OCI-LY7 (cell line): Measurements from ENCODE around the gene MACROH2A1. TPM values are rescaled to one million over a fixed set of nuclear protein-coding genes. Genes with fewer than 3 reads are reported as not detected.

Experiments used
- BruUV-seq: library from RNA; stranded (reverse); fragments of 400-500 nt; replicated peaks from 2 replicates; lab custom pipeline; 2021; lab: Mats Ljungman, UMichigan
- CTCF ChIA-PET: fragments of 300-600 bp; sonication (Branson Sonifier 250); formaldehyde crosslinking; loops from one replicate; lab custom pipeline; 2022; ENCODE audit warnings: antibody characterized with exemption; ENCODE audit not compliant: unreplicated experiment; lab: Charles Lee
- POLR2A ChIA-PET: fragments of 300-600 bp; sonication (Branson Sonifier 250); formaldehyde crosslinking; loops from one replicate; lab custom pipeline; 2022; ENCODE audit warnings: antibody characterized with exemption; lab: Charles Lee
- DNase-seq: peaks from one replicate; pipeline ENCODE4 v3.0.0-alpha.2; 2015; ENCODE audit warnings: low spot score
- H2AFZ ChIP-seq: fragments of 200-600 bp; sonication (generic), shearing (Covaris generic); 2 replicates; pipeline ENCODE4 v1.6.1; 2014; ENCODE audit warnings: mild to moderate bottlenecking, antibody characterized with exemption, low read length, moderate library complexity
- H3K27ac ChIP-seq: fragments of 200-600 bp; sonication (generic); 2 replicates; pipeline ENCODE4 v1.5.1; 2014; ENCODE audit warnings: mixed run types, low read depth, mild to moderate bottlenecking, moderate library complexity, low read length, inconsistent platforms; ENCODE audit not compliant: poor library complexity, severe bottlenecking
- H3K36me3 ChIP-seq: fragments of 200-600 bp; sonication (generic); 2 replicates; pipeline ENCODE4 v1.6.1; 2014; ENCODE audit warnings: mild to moderate bottlenecking, antibody characterized with exemption, low read length, moderate library complexity, mixed read lengths; ENCODE audit not compliant: insufficient read depth
- H3K4me1 ChIP-seq: fragments of 200-600 bp; sonication (generic); 2 replicates; pipeline ENCODE4 v1.5.1; 2014; ENCODE audit warnings: mild to moderate bottlenecking, low read length; ENCODE audit not compliant: insufficient read depth, poor library complexity, severe bottlenecking
- H3K4me2 ChIP-seq: fragments of 200-600 bp; sonication (generic); 2 replicates; pipeline ENCODE4 v1.6.1; 2014; ENCODE audit warnings: mild to moderate bottlenecking, low read length
- H3K4me3 ChIP-seq: fragments of 200-600 bp; sonication (generic); 2 replicates; pipeline ENCODE4 v1.5.1; 2014; ENCODE audit warnings: mild to moderate bottlenecking, low read depth, low read length; ENCODE audit not compliant: poor library complexity, severe bottlenecking
- H3K79me2 ChIP-seq: fragments of 200-600 bp; sonication (generic); 2 replicates; pipeline ENCODE4 v1.6.1; 2016; ENCODE audit warnings: low read depth, mild to moderate bottlenecking, low read length, moderate library complexity, mixed read lengths; ENCODE audit not compliant: insufficient read depth
- H3K9me2 ChIP-seq: fragments of 200-600 bp; sonication (generic); 2 replicates; pipeline ENCODE4 v1.6.1; 2016; ENCODE audit warnings: mild to moderate bottlenecking, low read length, mixed read lengths; ENCODE audit not compliant: insufficient read depth
- H3K9me3 ChIP-seq: fragments of 200-600 bp; sonication (generic); 2 replicates; pipeline ENCODE4 v1.6.1; 2014; ENCODE audit warnings: mild to moderate bottlenecking, mixed run types, low read length, mixed read lengths
- H4K20me1 ChIP-seq: fragments of 200-600 bp; sonication (generic); 2 replicates; pipeline ENCODE4 v1.6.1; 2014; ENCODE audit warnings: mild to moderate bottlenecking, antibody characterized with exemption, low read length, moderate library complexity, mixed read lengths; ENCODE audit not compliant: insufficient read depth
- EZH2phosphoT487 ChIP-seq: fragments of 200-600 bp; sonication (generic); IDR thresholded peaks from 2 replicates; pipeline ENCODE4 v1.6.1; 2018; ENCODE audit warnings: low read depth, borderline replicate concordance, mild to moderate bottlenecking, mixed run types, antibody characterized with exemption, low read length, moderate library complexity, mixed read lengths
- intact Hi-C: fragments of 100-400 bp; cut with micrococcal nuclease; formaldehyde crosslinking; loops from one replicate; pipeline ENCODE4 v1.10.0; 2022; ENCODE audit not compliant: unreplicated experiment
- total RNA-seq, 2 experiments: library from RNA; depleted of rRNA in 1 of 2; stranded (reverse); fragments of >200 nt in 1 of 2; shearing (Covaris generic) in 1 of 2; gene quantifications; 2 replicates each; pipeline ENCODE4 v1.2.3, GENCODE V29; 2014 to 2022
- TF ChIP-seq, protein P1 (sequence below): fragments of 200-600 bp; sonication (generic); conservative IDR thresholded peaks from 2 replicates; pipeline ENCODE4 v1.5.1; 2014; ENCODE audit warnings: mild to moderate bottlenecking, antibody characterized with exemption, low read length, moderate library complexity, mixed read lengths

MACROH2A1 gene
- total RNA-seq, 2 experiments from 2014 or later: 271 to 356 TPM

- H3K9me2 ChIP-seq: no peaks in the 10 kb centered on the region
- POLR2A ChIA-PET: no interaction called here
- H3K4me2 ChIP-seq: no peak overlapping the region
- H4K20me1 ChIP-seq: no peaks in the 10 kb centered on the region
- BruUV-seq: no TSS peak
- no peaks in the 10 kb centered on the region for H3K36me3 ChIP-seq
- no peak overlapping the region for H3K27ac ChIP-seq
- H3K9me3 ChIP-seq: no peaks in the 10 kb centered on the region
- intact Hi-C loops: no loop called here
- H2AFZ ChIP-seq: no peak overlapping the region
- peaks cover 12% of the 10 kb centered on the region for H3K4me1 ChIP-seq
- TF ChIP-seq, protein P1, sequence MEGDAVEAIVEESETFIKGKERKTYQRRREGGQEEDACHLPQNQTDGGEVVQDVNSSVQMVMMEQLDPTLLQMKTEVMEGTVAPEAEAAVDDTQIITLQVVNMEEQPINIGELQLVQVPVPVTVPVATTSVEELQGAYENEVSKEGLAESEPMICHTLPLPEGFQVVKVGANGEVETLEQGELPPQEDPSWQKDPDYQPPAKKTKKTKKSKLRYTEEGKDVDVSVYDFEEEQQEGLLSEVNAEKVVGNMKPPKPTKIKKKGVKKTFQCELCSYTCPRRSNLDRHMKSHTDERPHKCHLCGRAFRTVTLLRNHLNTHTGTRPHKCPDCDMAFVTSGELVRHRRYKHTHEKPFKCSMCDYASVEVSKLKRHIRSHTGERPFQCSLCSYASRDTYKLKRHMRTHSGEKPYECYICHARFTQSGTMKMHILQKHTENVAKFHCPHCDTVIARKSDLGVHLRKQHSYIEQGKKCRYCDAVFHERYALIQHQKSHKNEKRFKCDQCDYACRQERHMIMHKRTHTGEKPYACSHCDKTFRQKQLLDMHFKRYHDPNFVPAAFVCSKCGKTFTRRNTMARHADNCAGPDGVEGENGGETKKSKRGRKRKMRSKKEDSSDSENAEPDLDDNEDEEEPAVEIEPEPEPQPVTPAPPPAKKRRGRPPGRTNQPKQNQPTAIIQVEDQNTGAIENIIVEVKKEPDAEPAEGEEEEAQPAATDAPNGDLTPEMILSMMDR: no peak
- TF ChIP-seq EZH2phosphoT487: no peak
- no peak for DNase-seq
- no peak overlapping the region for H3K4me3 ChIP-seq
- no peaks in the 10 kb centered on the region for H3K79me2 ChIP-seq
- CTCF ChIA-PET: no interaction called here
These were observed 40.5 kb upstream of the MACROH2A1 start for GRCh38 chr5:135439231-135440205.

DNA sequence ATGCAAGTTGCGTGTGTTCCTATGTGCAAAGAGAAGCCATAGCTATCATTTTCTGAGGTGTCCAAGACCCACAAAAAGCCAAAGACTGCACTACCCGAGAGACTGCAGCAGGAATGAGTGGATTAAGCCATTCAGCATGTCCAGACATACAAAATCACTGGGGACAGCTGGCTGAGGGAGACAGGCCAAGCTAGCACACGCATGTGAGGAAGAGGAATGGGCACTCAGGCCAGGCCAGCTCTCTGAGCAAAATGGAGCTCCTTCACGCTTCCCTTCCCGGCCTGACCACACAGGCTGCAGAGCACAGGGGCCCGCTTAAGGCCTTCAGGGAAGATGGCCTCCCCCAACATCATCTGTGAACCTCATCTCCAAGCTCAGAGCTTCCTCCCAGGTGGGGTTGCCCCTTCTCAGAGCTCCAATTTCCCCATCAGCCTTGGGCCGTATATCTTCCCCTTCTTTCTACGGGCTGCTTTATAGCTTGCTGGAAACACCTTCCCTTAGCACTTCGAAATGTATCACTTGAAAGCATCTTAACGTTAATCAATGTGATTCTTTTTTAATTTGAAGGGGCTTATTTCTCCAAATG lies 39.7 kb upstream of the MACROH2A1 start:
- H3K9me3 ChIP-seq: no peaks in the 10 kb centered on the region
- CTCF ChIA-PET: no interaction called here
- no peak for TF ChIP-seq EZH2phosphoT487
- TF ChIP-seq, protein P1: no peak
- no peak for DNase-seq
- H3K4me3 ChIP-seq: no peak overlapping the region
- no peaks in the 10 kb centered on the region for H4K20me1 ChIP-seq
- no peak overlapping the region for H2AFZ ChIP-seq
- H3K4me2 ChIP-seq: no peak overlapping the region
- H3K9me2 ChIP-seq: no peaks in the 10 kb centered on the region
- no peak overlapping the region for H3K27ac ChIP-seq
- intact Hi-C loops: no loop called here
- no TSS peak for BruUV-seq
- H3K4me1 ChIP-seq: peaks cover 12% of the 10 kb centered on the region
- H3K36me3 ChIP-seq: no peaks in the 10 kb centered on the region
- H3K79me2 ChIP-seq: no peaks in the 10 kb centered on the region
- POLR2A ChIA-PET: interaction anchor here (0.7 kb wide), 1 partner anchor 9 kb away, joined by 3 read pairs; the partner anchor contains the start of gene DCANP1
